Activated T-cell treated with anti-CD3 and anti-CD28 coated beads for 48 hours (primary cell): Measurements from ENCODE around the gene BTK.
A peak's percentile ranks its signal among the peaks of the same experiment; 100 is the strongest.

ENCODE experiments used
- DNase-seq: peaks from one replicate; pipeline ENCODE4 v3.0.0-alpha.2; 2020; ENCODE audit warnings: low read depth

The BTK gene

DNA sequence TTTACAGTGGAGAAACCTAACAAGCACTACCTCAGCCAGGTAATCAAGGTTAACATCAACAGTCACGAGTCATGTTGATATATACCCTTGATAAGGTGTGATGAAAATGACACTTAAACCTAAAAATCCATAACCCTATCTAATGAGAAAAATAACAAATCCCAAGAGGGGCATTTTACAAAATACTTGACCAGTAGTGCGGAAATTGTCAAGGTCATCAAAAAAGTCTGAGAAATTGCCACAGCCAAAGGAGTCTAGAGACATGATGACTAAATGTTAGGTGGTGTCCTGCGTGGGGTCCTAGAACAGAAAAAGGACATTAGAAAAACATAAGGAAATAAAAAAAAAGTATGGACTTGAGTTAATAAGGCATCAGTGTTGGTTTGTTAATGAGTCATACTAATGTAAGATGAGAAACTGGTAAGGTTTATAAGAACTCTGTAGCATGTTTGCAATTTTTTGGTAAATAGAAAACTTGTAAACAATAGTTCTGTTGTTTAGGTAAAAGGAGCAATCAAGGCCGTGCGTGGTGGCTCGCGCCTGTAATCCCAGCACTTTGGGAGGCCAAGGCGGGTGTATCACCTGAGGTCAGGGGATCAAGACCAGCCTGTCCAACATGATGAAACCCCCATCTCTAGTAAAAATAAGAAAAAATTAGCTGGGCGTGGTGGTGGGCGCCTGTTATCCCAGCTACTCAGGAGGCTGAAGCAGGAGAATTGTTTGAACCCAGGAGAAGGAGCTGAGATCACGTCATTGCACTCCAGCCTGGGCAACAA is 7.7 kb upstream of the BTK start:
- no peak for DNase-seq

DNA sequence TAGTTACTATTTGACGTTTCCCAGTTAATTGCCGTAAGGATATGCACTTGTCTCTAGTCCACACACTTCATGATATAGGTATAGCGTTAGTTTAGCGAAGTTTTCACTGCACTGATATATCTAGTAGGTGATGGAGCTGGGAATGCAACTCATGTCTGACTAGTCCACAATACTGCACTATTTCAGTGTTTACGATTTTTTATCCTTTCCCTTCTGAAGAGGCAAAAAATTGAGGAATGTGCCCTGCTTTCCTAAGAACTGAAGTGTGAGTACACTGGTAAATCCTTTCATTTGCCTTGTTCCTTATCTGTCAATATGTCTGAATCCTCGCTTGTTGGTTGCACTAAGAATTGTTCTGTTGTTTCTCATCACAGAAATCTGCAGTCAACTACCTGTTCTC is 5.8 kb upstream of the BTK start:
- DNase-seq: no peak

DNA sequence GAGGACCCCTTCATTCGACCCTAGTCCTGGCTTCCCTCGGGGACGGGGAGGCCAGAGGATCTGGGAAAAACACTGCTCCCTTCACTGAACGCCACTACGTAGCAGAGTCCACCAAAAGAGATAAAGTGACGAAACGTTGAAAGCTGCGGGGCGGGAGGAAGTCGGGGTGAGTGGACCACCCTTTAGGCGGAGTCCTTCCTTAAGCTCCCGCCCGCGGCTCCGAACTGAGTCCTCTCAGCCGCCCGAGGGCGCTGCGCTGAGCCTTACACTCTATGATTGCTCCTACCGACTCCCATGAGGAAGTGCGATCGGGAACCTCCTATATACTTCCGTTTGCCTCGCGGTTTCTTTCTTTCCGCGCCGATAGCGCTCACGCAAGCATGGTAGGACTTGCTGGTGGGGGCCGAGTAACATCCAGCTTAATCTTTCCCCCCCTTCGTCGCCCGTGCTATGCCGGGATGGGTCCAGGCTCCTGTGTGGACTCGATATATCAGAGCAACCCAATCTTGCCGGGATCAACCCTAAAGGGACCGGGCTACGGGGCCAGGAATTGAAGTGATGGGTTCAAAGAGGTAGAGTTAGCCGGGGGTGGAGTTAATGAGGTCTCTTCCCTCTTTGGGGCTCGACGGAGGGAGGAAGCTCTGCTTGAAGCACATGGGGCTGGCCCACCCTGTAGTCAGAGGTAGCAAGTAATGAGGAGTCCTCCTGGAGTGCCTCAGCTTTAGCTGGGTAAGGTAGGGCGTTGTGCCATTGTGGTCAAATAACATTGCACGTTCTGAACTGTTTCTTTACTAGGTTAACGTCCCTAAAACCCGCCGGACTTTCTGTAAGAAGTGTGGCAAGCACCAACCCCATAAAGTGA is 4.9 kb upstream of the BTK start, which contains the start of gene RPL36A:
Gene RPL36A (plus strand): TSS at position 348 of the 862 bp plus-strand sequence. CDS start 33 bp downstream, at position 381.
- peak; percentile 75 for DNase-seq

DNA sequence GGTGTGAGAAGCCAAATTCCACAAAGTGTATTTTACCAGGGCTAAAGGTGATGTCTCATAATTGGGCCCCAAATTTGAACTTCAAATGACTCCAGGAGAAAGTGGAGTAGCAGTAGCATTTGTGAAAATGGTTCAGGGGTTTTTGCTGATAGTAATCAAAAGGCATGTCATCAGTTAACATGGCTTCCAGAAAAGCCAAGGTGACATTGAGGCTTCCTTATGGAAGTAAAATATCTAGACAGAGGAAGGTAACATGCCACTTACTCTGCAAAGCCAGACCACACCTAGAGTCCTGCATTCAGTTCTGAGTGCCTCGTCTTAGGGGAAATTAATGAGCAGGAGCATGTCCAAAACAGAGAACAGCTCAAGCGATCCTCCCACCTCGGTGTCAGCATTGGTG is 2.6 kb upstream of the BTK start:
- no peak for DNase-seq

DNA sequence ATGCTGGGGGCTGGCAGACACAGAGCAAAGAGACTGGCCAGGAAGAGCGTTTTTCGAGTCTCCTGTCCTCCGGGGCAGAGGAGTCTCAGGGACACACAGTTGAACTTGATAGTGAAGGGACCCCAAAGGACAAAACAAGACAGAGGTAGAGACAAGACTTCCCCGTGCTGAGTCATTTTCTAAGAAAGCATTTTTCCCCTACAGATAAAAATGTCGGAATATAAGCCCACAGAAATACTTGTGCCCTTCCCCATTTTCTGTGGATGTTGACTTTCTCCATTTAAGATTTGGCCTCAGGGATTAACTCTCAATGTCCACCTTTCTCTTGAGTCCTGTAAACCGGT is 523 bp upstream of the BTK start:
- no peak for DNase-seq

DNA sequence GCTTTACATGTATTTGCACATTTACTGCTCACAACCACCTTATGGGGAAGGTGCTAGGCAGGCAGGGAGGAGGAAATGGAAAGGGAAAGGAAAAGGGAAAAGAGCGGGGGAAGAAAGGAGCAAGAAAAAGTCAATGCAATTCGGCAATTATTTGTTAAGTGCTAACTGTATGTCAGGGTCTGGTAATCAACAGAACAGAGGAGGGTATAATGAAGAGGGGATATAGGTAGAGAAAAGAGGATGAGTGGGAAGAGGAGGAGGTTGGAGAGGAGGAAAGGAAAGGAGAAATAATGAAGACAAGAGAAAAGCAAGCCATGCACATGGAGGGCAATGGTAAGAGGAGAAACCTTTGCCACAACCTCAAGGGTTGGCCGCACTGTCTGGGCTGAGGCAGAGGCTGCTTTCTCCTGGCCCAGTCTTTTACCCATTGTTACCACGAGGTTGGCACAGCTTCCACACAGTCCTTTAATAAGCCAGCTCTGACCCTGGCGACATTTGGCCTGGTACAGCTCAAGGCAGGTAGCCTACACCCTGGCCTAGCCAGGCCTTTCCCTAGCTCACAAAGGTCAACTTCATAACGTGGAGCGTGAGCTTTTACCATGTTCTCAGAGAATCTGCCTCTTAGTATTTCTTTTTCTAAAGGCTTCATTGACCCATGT is 836 bp downstream of the BTK start:
- no peak for DNase-seq

DNA sequence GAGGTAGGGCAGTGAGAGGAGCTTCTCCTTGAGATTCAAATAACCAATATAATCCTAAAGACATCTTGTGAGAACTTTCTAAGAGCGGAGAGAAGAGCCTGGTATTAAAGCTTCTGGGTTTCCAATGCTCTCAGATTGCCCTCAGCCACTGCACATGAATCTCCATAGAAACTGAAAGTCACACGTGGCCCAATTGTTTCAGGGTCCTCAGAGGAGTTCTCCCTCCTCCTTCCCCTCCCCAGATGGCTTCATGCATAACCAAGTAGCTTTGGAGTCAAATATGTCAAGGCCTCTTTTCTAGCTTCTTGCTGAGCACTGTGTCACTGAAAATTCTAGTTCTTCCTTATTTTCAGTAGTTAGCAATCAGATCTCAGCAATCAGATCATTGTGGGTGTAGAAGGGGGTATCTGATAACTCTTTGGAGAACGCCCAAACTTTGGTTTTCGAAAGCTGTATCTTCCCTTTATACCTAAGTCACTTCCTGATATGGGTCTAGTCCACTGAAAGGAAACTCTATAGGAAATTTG is 2.2 kb downstream of the BTK start:
- DNase-seq: no peak

DNA sequence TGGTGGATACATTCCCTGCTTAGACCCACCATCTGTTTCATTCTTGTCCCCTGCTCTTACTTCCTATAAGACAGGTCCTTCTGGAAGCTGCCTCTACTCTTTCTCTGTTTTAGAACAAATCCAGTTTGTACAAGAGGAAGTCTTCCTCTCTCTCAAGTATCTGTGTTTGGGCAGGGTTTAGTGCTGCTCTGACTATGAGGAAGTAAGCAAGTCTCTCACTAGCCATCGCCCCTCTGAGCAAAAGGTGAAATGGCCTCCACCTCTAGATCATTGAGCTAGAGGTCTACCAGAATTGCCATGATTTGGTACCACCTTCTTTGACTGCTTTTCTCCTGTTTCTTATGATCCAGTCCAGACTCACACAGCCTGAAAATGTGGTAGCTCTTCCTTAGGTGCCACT is 8.4 kb downstream of the BTK start:
- no peak for DNase-seq

DNA sequence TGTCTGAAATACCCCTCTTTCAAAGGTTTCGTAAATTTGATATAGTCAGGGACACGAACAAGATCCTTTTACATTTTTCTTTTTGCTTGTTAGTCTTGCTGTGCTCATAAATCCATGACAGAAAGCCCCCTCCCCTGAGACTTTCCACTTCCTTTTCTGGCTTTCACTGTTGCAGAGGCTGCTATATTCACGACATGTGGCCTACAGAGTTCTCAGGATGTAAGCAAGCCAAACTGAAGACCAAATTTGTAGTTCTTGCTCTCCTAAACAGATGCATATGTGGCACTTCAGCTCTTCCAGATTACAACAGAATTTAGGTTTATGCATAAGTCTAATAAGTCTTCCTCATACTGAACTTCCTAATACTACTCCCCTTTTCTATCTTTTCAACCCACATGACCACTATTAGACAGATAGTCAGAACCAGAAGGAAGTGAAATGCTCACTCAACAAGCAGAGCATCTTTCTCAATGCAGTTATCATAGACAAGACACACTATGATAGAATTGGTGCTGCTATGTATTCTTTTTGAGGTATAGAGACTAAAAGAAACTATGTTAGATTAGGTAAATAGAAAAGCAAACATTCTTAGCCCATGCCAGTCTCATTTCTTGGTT is 15.0 kb downstream of the BTK start:
- no peak for DNase-seq

DNA sequence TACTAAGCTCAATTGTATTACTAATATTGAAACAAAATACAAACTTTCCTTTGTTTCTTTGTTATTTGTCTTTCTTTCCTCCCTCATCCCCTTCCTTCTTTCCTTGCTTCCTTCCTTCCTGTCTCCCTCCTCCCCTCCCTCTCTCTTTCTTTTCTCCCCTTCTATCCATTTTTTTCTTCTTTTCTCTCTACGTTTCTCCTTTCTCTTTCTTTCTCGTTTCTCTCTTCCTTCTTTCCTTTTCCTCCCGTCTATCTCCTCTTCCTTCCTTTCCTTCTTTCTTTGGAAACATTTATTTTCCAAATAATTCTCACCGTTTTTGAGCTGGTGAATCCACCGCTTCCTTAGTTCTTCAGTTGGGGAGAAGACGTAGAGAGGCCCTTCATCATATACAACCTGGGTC is 16.3 kb downstream of the BTK start:
- no peak for DNase-seq

DNA sequence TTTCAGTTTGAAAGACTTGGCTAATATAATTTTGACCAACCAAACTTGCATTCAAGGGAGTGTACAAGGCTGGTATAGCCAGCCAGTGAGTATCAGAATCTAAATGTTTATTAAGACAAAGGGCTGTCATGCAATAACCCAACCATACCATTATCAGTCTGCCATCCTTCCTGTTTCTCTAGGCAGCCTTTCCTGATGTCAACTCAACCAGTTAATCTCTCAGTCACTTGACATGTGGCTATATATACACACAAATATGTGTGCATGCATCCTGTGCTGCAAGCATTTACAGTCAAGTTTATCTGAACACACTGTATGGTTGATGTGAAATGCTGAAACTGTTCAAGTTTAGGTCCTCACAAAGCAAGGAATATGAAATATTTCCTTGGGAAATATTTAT is 17.2 kb downstream of the BTK start:
- DNase-seq: no peak

DNA sequence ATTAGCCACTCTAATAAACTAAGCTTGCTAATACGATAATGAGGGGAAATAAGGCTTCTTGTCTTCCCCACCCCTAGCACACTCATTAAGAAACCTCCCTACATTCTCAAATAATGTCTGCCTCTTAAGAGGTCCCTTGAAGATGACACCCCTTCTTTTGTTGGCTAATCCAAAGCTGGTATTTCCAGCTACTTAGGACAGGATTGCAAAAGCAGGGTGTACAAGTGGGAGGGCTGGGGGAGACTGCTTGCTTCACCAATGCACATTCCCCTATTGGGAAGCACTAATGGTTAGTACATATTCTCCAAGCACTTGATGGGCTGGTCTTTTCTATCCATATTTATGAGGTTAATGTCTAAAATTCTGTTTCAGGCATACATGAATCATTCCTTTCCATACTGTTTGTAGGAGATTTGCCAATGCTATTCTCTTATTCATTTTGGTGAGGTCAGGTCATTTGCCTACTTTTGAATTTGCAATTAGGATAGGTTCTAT is 20.6 kb downstream of the BTK start:
- DNase-seq: no peak

DNA sequence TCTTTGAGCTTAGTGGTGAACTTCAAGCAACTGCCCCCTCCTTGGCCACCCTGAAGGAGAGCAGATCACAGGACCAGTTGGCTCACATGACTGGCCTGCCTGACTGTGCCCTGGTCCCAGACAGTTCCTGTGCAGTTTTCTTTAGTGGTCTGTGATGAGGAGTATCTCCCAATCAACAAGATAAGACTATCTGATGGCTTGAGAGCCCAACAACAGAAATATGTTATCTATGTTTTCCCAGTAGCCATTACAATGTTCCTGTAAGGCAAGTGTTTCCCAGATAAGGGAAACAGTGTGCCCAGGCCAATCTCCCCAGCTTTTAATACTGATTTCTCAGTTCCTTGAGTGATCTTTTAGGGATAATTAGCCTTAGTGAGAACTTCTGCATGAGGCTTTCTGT is 23.2 kb downstream of the BTK start:
- DNase-seq: no peak

DNA sequence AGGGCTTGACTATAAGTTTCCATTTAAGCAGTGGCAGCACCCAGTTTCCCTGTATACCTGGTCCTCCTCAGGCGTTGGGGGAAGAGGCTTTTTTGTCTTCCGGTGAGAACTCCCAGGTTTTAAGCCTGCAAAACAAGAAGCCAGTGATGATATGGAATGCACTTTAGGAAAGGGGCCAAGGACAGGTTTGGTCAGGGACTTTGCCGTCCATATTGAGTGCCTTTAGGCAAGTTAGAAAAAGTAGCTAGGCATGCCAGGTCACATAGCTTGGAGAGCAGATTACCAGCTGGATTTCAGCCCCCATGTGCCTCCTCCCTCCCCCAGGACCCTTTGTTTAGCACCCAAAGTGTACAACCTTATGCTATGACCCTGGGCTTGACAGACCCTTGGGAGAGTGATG is 23.9 kb downstream of the BTK start:
- no peak for DNase-seq

DNA sequence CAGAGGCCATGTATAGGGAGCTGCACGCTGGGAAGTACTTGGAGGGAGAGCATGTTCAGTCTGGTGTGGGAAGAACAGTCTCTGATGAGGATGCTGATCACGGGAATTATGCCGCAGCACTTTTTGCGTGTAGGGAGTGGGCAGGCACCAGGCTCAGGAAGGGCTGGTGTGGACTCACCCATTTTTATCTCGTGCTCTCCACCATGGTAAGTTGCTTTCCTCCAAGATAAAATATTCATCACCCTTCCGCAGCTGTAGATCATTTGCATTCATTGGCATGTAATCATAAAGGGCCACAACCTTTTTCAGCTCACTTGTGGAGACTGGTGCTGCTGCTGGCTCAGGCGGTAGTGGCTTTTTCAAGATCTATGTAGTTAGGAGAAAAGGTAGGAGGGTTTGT is 25.6 kb downstream of the BTK start:
- no peak for DNase-seq

DNA sequence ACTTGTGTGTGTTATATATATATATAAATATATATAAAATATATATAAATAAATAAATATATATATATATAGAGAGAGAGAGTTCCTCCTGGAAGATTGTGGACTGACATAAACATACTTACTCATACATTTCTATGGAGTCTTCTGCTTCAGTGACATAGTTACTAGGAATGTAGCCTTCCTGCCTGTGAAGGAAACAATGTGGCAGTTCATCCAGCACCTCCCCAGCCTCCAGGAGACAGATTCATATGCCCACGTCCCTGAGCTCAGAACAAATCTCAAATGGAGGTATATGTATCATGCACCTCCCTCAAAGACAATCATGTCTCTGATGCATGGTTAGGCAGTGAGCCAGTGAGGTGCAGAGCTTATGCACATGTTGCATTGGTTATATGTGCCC is 26.0 kb downstream of the BTK start:
- no peak for DNase-seq

DNA sequence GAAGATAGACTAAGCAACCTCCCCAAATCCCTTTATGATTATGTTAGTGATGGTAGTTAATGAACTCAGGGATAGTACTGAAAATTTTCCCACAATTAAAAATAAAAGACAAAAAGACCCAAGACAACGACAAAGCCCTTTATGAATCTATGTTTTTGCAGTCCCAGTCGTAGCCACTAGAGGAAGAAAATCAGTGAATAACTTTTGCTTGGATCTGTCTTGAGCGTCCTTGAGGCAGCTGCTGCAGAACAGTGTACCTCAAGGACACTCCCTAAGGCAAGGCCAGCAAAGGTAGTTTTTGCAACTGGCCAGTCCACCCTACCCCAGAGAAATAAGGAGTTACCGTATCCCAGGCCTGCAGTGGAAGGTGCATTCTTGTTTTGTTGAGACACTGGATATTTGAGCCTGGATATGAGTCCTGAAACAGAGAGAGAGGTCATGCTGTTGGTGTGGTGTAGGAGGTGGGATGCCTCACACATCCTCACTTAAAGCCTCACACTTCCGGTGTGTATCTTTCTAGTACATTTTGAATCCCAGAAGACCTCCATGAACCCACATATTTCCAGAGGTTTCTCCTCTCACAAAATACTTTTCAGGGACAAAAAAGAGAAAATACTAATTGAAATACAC is 28.7 kb downstream of the BTK start:
- DNase-seq: no peak

DNA sequence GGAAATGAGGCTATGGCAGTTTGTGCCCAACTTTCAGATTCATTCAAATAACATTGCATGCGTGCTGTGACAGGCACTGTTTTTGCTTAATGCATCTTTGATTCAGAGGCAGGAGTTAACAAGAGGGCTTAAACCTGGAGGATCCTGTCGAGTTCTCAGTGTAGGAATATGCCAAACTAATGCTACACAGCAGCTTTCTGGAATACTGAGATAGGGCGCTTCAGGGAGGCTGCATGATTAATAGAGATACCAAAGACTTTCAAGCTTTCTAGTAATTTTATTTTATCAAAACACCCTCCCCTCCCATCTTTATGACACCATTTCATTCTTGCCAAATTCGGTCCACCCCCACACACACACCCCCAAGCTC is 36.8 kb downstream of the BTK start:
- DNase-seq: no peak

DNA sequence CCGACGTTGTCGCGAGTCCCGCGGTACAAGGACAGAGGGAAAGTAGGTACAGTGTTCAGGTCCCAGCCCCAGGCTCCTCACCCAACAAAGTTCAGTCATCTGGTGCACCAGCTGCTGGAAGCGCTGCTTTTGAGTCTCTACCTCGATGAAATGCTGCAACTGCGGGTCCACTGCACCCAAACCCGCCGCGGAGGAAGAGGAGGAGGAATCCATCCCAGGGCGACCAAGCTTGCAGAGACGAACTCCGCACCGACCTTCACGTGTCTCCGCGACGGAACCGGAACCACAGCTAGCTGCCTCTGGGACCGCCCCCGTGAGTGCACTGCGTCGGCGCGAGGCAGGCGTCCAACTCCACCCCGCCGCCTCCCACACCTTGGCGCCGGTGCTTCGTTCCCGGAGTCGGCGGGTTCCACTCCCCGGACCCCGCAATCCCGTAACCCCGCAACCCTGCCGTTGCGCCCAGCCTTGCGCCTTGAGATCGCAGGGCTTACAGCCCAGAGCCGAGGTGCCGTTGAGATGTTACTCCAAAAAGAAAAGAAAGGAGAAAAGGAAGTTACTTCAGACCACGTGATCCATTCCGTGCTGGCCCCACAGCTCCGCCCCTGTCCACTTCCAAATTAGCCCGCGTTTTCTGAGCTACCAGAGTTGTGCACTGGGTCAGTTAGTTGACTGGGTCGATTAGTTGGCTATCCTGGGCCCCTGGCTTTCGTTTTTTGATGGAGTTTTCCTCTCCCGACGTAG is 37.4 kb downstream of the BTK start, which contains the start of gene TIMM8A:
Gene TIMM8A (minus strand): TSS at position 291 of the 741 bp plus-strand sequence. CDS start 78 bp downstream, at position 213.
- peak; percentile 77 for DNase-seq

DNA sequence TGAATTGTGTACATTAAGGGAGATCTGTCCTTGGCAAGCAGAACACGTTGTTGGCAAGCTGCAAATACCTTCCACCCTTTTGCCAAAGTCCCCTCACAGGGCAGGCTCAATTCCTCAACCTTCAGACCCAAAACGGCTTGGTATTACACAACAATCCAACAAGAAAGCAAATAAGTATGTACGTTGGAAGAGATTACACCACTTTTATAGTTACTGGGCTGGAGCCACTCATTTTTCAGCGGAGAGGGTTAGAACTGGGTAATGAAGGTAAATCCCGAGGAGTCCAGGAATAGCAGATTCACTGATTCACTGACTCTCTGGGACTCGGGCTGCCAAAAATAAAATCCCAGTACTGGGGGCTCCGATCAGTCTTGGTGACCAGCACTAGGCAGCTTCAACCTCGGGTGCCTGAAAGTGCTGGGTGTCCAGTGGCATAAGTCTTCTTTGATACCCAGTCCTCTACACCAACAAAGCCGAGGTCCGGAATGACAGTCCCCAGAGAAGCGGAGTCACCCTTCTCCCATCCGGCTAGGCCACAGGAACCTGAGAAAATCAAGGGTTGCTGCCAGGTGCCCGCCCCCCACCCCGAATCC is 38.0 kb downstream of the BTK start:
- DNase-seq: no peak
